ENCODE measurements around the gene OR4X1. TPM values are rescaled to one million over a fixed set of nuclear protein-coding genes. Genes with fewer than 3 reads are reported as not detected.

The OR4X1 gene
- total RNA-seq, 1 donor from 2014 or later: not detected

- intact Hi-C loops (cut with micrococcal nuclease): no loop called here
- Mint-ChIP-seq H3K27ac (no peak within 1 kb of the TSS), H3K36me3 (ENCODE audit: low read depth) (no peaks in the 10 kb centered on the region), H3K9me3 (peaks cover 10% of the 10 kb centered on the region), H3K4me3 (no peak within 1 kb of the TSS), H3K27me3 (peaks cover 24% of the 10 kb centered on the region), H3K4me1 (no peaks in the 10 kb centered on the region)
- no peak for TF ChIP-seq CTCF (IDR thresholded peaks at IDR 0.05)
- POLR2A ChIA-PET: no interaction called here
- DNase-seq (no peak), ATAC-seq (ENCODE audit: low read depth) (no peak)
- CTCF ChIA-PET: no interaction called here
Measured at GRCh38 chr11:48244804-48245203, 18.9 kb upstream of the OR4X1 start, which contains the start of gene OR4X2. OR4X2 (plus strand) TSS chr11:48245104; CDS start chr11:48245104, 0 bp downstream.

GRCh38 chr11:48248902-48249301, 14.8 kb upstream of the OR4X1 start:
- no peak overlapping the region for H3K4me3 Mint-ChIP-seq
- ATAC-seq (ENCODE audit: low read depth): no peak
- CTCF ChIA-PET: no interaction called here
- H3K9me3 Mint-ChIP-seq: peaks cover 15% of the 10 kb centered on the region
- intact Hi-C loops (cut with micrococcal nuclease): no loop called here
- POLR2A ChIA-PET: no interaction called here
- no peaks in the 10 kb centered on the region for H3K36me3 Mint-ChIP-seq (ENCODE audit: low read depth)
- peaks cover 15% of the 10 kb centered on the region for H3K27me3 Mint-ChIP-seq
- TF ChIP-seq CTCF (IDR thresholded peaks at IDR 0.05): no peak
- H3K27ac Mint-ChIP-seq: no peak overlapping the region
- DNase-seq: no peak
- no peaks in the 10 kb centered on the region for H3K4me1 Mint-ChIP-seq

- H3K36me3 Mint-ChIP-seq (ENCODE audit: low read depth): no peaks in the 10 kb centered on the region
Measured at GRCh38 chr11:48261600-48261999, 2.1 kb upstream of the OR4X1 start.

GRCh38 chr11:48270621-48271020, 7.0 kb downstream of the OR4X1 start:
- DNase-seq (no peak), ATAC-seq (ENCODE audit: low read depth) (no peak)
- ChIA-PET CTCF (no interaction called here), POLR2A (no interaction called here)
- H3K27ac Mint-ChIP-seq: no peak overlapping the region
- H3K36me3 Mint-ChIP-seq (ENCODE audit: low read depth): no peaks in the 10 kb centered on the region
- H3K9me3 Mint-ChIP-seq: no peaks in the 10 kb centered on the region
- intact Hi-C loops (cut with micrococcal nuclease): no loop called here
- peaks cover 5% of the 10 kb centered on the region for H3K27me3 Mint-ChIP-seq
- TF ChIP-seq CTCF (IDR thresholded peaks at IDR 0.05): no peak
- no peak overlapping the region for H3K4me3 Mint-ChIP-seq
- H3K4me1 Mint-ChIP-seq: no peaks in the 10 kb centered on the region

More at GRCh38 chr11:48261600-48261999, 2.1 kb upstream of the OR4X1 start:
- ATAC-seq (ENCODE audit: low read depth) (no peak), DNase-seq (no peak)
- intact Hi-C loops (cut with micrococcal nuclease): no loop called here
- ChIA-PET POLR2A (no interaction called here), CTCF (no interaction called here)
- no peak overlapping the region for H3K4me3 Mint-ChIP-seq
- no peak for TF ChIP-seq CTCF (IDR thresholded peaks at IDR 0.05)
- H3K4me1 Mint-ChIP-seq: no peaks in the 10 kb centered on the region
- no peaks in the 10 kb centered on the region for H3K9me3 Mint-ChIP-seq
- H3K27ac Mint-ChIP-seq: no peak overlapping the region
- peaks cover 10% of the 10 kb centered on the region for H3K27me3 Mint-ChIP-seq

- H3K27me3 Mint-ChIP-seq: peaks cover 5% of the 10 kb centered on the region
- ChIA-PET CTCF (interaction anchor here (0.6 kb wide), 1 partner anchor 35 kb away, joined by 3 read pairs; no protein-coding TSS in a partner anchor), POLR2A (no interaction called here)
- no peaks in the 10 kb centered on the region for H3K9me3 Mint-ChIP-seq
- no peak overlapping the region for H3K4me3 Mint-ChIP-seq
- no peaks in the 10 kb centered on the region for H3K4me1 Mint-ChIP-seq
- TF ChIP-seq CTCF (IDR thresholded peaks at IDR 0.05): no peak
- no peak for DNase-seq
- intact Hi-C loops (cut with micrococcal nuclease): no loop called here
- no peak overlapping the region for H3K27ac Mint-ChIP-seq
- H3K36me3 Mint-ChIP-seq (ENCODE audit: low read depth): no peaks in the 10 kb centered on the region
- ATAC-seq (ENCODE audit: low read depth): no peak
Measured at GRCh38 chr11:48272606-48273005, 8.9 kb downstream of the OR4X1 start.

Data from activated B cell treated with CpG ODN at 0.5 μM for 24 hours (primary cell).